Activated naive CD8-positive, alpha-beta T cell (primary cell): ENCODE results near the gene KCNK4.
"Not testable (repeated sequence)": the region's sequence is repeated elsewhere in the genome, so short reads cannot be mapped to it uniquely, and the experiment has no call there.

Source experiments
- H3K27ac Mint-ChIP-seq: one replicate; pipeline ENCODE4 v1.8.0; 2021; ENCODE audit warnings: mixed read lengths
- H3K27me3 Mint-ChIP-seq: one replicate; pipeline ENCODE4 v1.8.0; 2021; ENCODE audit warnings: mixed read lengths
- H3K36me3 Mint-ChIP-seq: one replicate; pipeline ENCODE4 v1.8.0; 2021; ENCODE audit warnings: mixed read lengths
- H3K4me1 Mint-ChIP-seq: one replicate; pipeline ENCODE4 v1.8.0; 2021; ENCODE audit warnings: low read depth, mixed read lengths
- H3K4me3 Mint-ChIP-seq: one replicate; pipeline ENCODE4 v1.8.0; 2021; ENCODE audit warnings: mild to moderate bottlenecking, mixed read lengths
- H3K9me3 Mint-ChIP-seq: one replicate; pipeline ENCODE4 v1.8.0; 2021; ENCODE audit warnings: low read depth, mixed read lengths

KCNK4 gene

GRCh38 chr11:64304316-64305072, 13.4 kb downstream of the KCNK4 start:
- Mint-ChIP-seq H3K4me1 (peaks cover 37% of the 10 kb centered on the region), H3K36me3 (peaks cover 2% of the 10 kb centered on the region), H3K27me3 (peaks cover 5% of the 10 kb centered on the region), H3K4me3 (peak overlapping the region; percentile 90), H3K27ac (peak overlapping the region; percentile 98), H3K9me3 (no peaks in the 10 kb centered on the region)

- H3K4me1 Mint-ChIP-seq = peaks cover 39% of the 10 kb centered on the region
- no peaks in the 10 kb centered on the region for H3K9me3 Mint-ChIP-seq
- H3K4me3 Mint-ChIP-seq = peak within 1 kb of the TSS; percentile 100
- H3K27ac Mint-ChIP-seq = peak within 1 kb of the TSS; percentile 98
- H3K36me3 Mint-ChIP-seq = peaks cover 2% of the 10 kb centered on the region
- peaks cover 3% of the 10 kb centered on the region for H3K27me3 Mint-ChIP-seq
Measured at GRCh38 chr11:64305075-64305690, 14.1 kb downstream of the KCNK4 start, which contains the start of gene ESRRA. Gene ESRRA, plus strand, starts transcription at chr11:64305524. Its CDS starts 1,656 bp downstream, at chr11:64307180.

- H3K27ac Mint-ChIP-seq = peak overlapping the region; percentile 96
- peaks cover 35% of the 10 kb centered on the region for H3K4me1 Mint-ChIP-seq
- H3K27me3 Mint-ChIP-seq = no peaks in the 10 kb centered on the region
- H3K9me3 Mint-ChIP-seq = no peaks in the 10 kb centered on the region
- peak overlapping the region; percentile 100 for H3K4me3 Mint-ChIP-seq
- H3K36me3 Mint-ChIP-seq = peaks cover 2% of the 10 kb centered on the region
Measured at GRCh38 chr11:64305691-64306562, 14.8 kb downstream of the KCNK4 start.

- Mint-ChIP-seq H3K9me3 (no peaks in the 10 kb centered on the region), H3K27me3 (no peaks in the 10 kb centered on the region), H3K4me1 (peaks cover 35% of the 10 kb centered on the region), H3K36me3 (peaks cover 2% of the 10 kb centered on the region), H3K4me3 (peak overlapping the region; percentile 100), H3K27ac (peak overlapping the region; percentile 96)
Measured at GRCh38 chr11:64306563-64306875, 15.4 kb downstream of the KCNK4 start.

- Mint-ChIP-seq H3K27ac (peak overlapping the region; percentile 96), H3K9me3 (no peaks in the 10 kb centered on the region), H3K27me3 (no peaks in the 10 kb centered on the region), H3K4me3 (peak overlapping the region; percentile 100), H3K36me3 (peaks cover 2% of the 10 kb centered on the region), H3K4me1 (peaks cover 32% of the 10 kb centered on the region)
Measured at GRCh38 chr11:64306876-64307622, 15.9 kb downstream of the KCNK4 start.

GRCh38 chr11:64307795-64308194, 16.7 kb downstream of the KCNK4 start:
- H3K36me3 Mint-ChIP-seq, H3K27me3 Mint-ChIP-seq, H3K9me3 Mint-ChIP-seq: not testable (repeated sequence)
- H3K27ac Mint-ChIP-seq = peak overlapping the region; percentile 78
- peaks cover 37% of the 10 kb centered on the region for H3K4me1 Mint-ChIP-seq
- H3K4me3 Mint-ChIP-seq = peak overlapping the region; percentile 100

GRCh38 chr11:64312947-64313346, 21.8 kb downstream of the KCNK4 start:
- H3K27ac Mint-ChIP-seq = peak overlapping the region; percentile 66
- H3K9me3 Mint-ChIP-seq = no peaks in the 10 kb centered on the region
- peaks cover 10% of the 10 kb centered on the region for H3K36me3 Mint-ChIP-seq
- H3K4me3 Mint-ChIP-seq = no peak overlapping the region
- H3K4me1 Mint-ChIP-seq = peaks cover 33% of the 10 kb centered on the region
- H3K27me3 Mint-ChIP-seq = no peaks in the 10 kb centered on the region

GRCh38 chr11:64313491-64314145, 22.5 kb downstream of the KCNK4 start:
- H3K36me3 Mint-ChIP-seq = peaks cover 10% of the 10 kb centered on the region
- H3K27me3 Mint-ChIP-seq = no peaks in the 10 kb centered on the region
- peaks cover 33% of the 10 kb centered on the region for H3K4me1 Mint-ChIP-seq
- H3K9me3 Mint-ChIP-seq = no peaks in the 10 kb centered on the region
- H3K4me3 Mint-ChIP-seq = no peak overlapping the region
- peak overlapping the region; percentile 66 for H3K27ac Mint-ChIP-seq

- Mint-ChIP-seq H3K27ac (peak overlapping the region; percentile 66), H3K4me3 (peak overlapping the region; percentile 44), H3K9me3 (no peaks in the 10 kb centered on the region), H3K36me3 (peaks cover 10% of the 10 kb centered on the region), H3K4me1 (peaks cover 38% of the 10 kb centered on the region), H3K27me3 (no peaks in the 10 kb centered on the region)
Measured at GRCh38 chr11:64314146-64314804, 23.2 kb downstream of the KCNK4 start.

- H3K36me3 Mint-ChIP-seq = peaks cover 10% of the 10 kb centered on the region
- no peaks in the 10 kb centered on the region for H3K9me3 Mint-ChIP-seq
- peak overlapping the region; percentile 60 for H3K4me3 Mint-ChIP-seq
- peak overlapping the region; percentile 66 for H3K27ac Mint-ChIP-seq
- peaks cover 38% of the 10 kb centered on the region for H3K4me1 Mint-ChIP-seq
- no peaks in the 10 kb centered on the region for H3K27me3 Mint-ChIP-seq
Measured at GRCh38 chr11:64314805-64315561, 23.9 kb downstream of the KCNK4 start.

GRCh38 chr11:64315667-64316526, 24.8 kb downstream of the KCNK4 start:
- Mint-ChIP-seq H3K4me3 (peak overlapping the region; percentile 97), H3K36me3 (peaks cover 10% of the 10 kb centered on the region), H3K4me1 (peaks cover 39% of the 10 kb centered on the region), H3K27ac (peak overlapping the region; percentile 99)
- H3K27me3 Mint-ChIP-seq, H3K9me3 Mint-ChIP-seq: not testable (repeated sequence)

- Mint-ChIP-seq H3K36me3 (peaks cover 10% of the 10 kb centered on the region), H3K9me3 (no peaks in the 10 kb centered on the region), H3K27me3 (no peaks in the 10 kb centered on the region), H3K4me3 (peak overlapping the region; percentile 97), H3K4me1 (peaks cover 38% of the 10 kb centered on the region), H3K27ac (peak overlapping the region; percentile 99)
Measured at GRCh38 chr11:64316672-64317324, 25.7 kb downstream of the KCNK4 start.
